ENCODE measurements around the gene SPECC1.
"Not testable (repeated sequence)": the region's sequence is repeated elsewhere in the genome, so short reads cannot be mapped to it uniquely, and the experiment has no call there.

Gene SPECC1

GRCh38 chr17:20171741-20172365 is 162.7 kb downstream of the SPECC1 start:
- no peak for DNase-seq (ENCODE audit: low read depth in 2 of 2)

- no peak for DNase-seq (ENCODE audit: low read depth in 2 of 2)
Measured at GRCh38 chr17:20172376-20172775, 163.2 kb downstream of the SPECC1 start.

GRCh38 chr17:20173091-20173490 is 163.9 kb downstream of the SPECC1 start:
- DNase-seq (ENCODE audit: low read depth in 2 of 2), result no peak

GRCh38 chr17:20174588-20175265 is 165.6 kb downstream of the SPECC1 start:
- DNase-seq (ENCODE audit: low read depth in 2 of 2), result no peak

GRCh38 chr17:20179041-20179440 is 169.9 kb downstream of the SPECC1 start:
- no peak for DNase-seq (ENCODE audit: low read depth in 2 of 2)

GRCh38 chr17:20180661-20181060 is 171.5 kb downstream of the SPECC1 start:
- DNase-seq (ENCODE audit: low read depth in 2 of 2), result no peak

- no peak for DNase-seq (ENCODE audit: low read depth in 2 of 2)
Measured at GRCh38 chr17:20184181-20184580, 175.0 kb downstream of the SPECC1 start.

- DNase-seq (ENCODE audit: low read depth in 2 of 2), result no peak
Measured at GRCh38 chr17:20184977-20185619, 175.9 kb downstream of the SPECC1 start.

- no peak for DNase-seq (ENCODE audit: low read depth in 2 of 2)
Measured at GRCh38 chr17:20187049-20187448, 177.9 kb downstream of the SPECC1 start.

- no peak for DNase-seq (ENCODE audit: low read depth in 2 of 2)
Measured at GRCh38 chr17:20189302-20189701, 180.1 kb downstream of the SPECC1 start.

GRCh38 chr17:20189979-20190378 is 180.8 kb downstream of the SPECC1 start:
- DNase-seq (ENCODE audit: low read depth in 2 of 2), result no peak

- no peak for DNase-seq (ENCODE audit: low read depth in 2 of 2)
Measured at GRCh38 chr17:20190605-20191004, 181.4 kb downstream of the SPECC1 start.

- no peak for DNase-seq (ENCODE audit: low read depth in 2 of 2)
Measured at GRCh38 chr17:20191056-20191455, 181.9 kb downstream of the SPECC1 start.

GRCh38 chr17:20196286-20196685 is 187.1 kb downstream of the SPECC1 start:
- not testable (repeated sequence) for DNase-seq (ENCODE audit: low read depth in 2 of 2)

- DNase-seq (ENCODE audit: low read depth in 2 of 2), result no peak
Measured at GRCh38 chr17:20197272-20197926, 188.2 kb downstream of the SPECC1 start.

- no peak for DNase-seq (ENCODE audit: low read depth in 2 of 2)
Measured at GRCh38 chr17:20200016-20200795, 191.0 kb downstream of the SPECC1 start.

- DNase-seq (ENCODE audit: low read depth in 2 of 2), result no peak
Measured at GRCh38 chr17:20200865-20201458, 191.8 kb downstream of the SPECC1 start.

GRCh38 chr17:20202141-20202621 is 193.0 kb downstream of the SPECC1 start:
- no peak for DNase-seq (ENCODE audit: low read depth in 2 of 2)

- no peak for DNase-seq (ENCODE audit: low read depth in 2 of 2)
Measured at GRCh38 chr17:20203018-20203417, 193.9 kb downstream of the SPECC1 start.

GRCh38 chr17:20203761-20204263 is 194.7 kb downstream of the SPECC1 start:
- no peak for DNase-seq (ENCODE audit: low read depth in 2 of 2)

GRCh38 chr17:20205609-20206008 is 196.4 kb downstream of the SPECC1 start:
- DNase-seq (ENCODE audit: low read depth in 2 of 2), result no peak

All from stimulated activated CD4-positive, alpha-beta T cell treated with anti-CD3 and anti-CD28 coated beads, Interleukin-4, amount 100 ng/mL, for 48 hours (primary cell).